ENCODE data around the gene KIFC1.
"Not testable (repeated sequence)": the region's sequence is repeated elsewhere in the genome, so short reads cannot be mapped to it uniquely, and the experiment has no call there.

The KIFC1 gene

GRCh38 chr6:33379184-33379583, 12.4 kb upstream of the KIFC1 start:
- H3K36me3 ChIP-seq (ENCODE audit: control insufficient read depth in 1 of 2, insufficient read depth in 2 of 2, low read length in 2 of 2); H3K9me3 ChIP-seq (ENCODE audit: control insufficient read depth in 1 of 2, low read length in 2 of 2); H3K4me3 ChIP-seq (ENCODE audit: low read depth in 1 of 2, low read length in 2 of 2); H3K27me3 ChIP-seq (ENCODE audit: low read depth, low read length); H3K27ac ChIP-seq (ENCODE audit: low read length): not testable (repeated sequence)
- H3K4me1 ChIP-seq (ENCODE audit: control insufficient read depth in 1 of 2, insufficient read depth in 2 of 2, low read length in 2 of 2): peaks cover 0 to 24% of the 10 kb centered on the region in 2 donors

- Histone ChIP-seq H3K27ac (ENCODE audit: low read length) (no peak overlapping the region), H3K4me3 (ENCODE audit: low read depth in 1 of 2, low read length in 2 of 2) (no peak overlapping the region), H3K4me1 (ENCODE audit: control insufficient read depth in 1 of 2, insufficient read depth in 2 of 2, low read length in 2 of 2) (peaks cover 0 to 12% of the 10 kb centered on the region in 2 donors), H3K27me3 (ENCODE audit: low read depth, low read length) (no peaks in the 10 kb centered on the region), H3K9me3 (ENCODE audit: control insufficient read depth in 1 of 2, low read length in 2 of 2) (no peaks in the 10 kb centered on the region), H3K36me3 (ENCODE audit: control insufficient read depth in 1 of 2, insufficient read depth in 2 of 2, low read length in 2 of 2) (no peaks in the 10 kb centered on the region)
Measured at GRCh38 chr6:33380272-33380981, 11.2 kb upstream of the KIFC1 start.

GRCh38 chr6:33383427-33384185, 8.0 kb upstream of the KIFC1 start:
- Histone ChIP-seq H3K4me3 (ENCODE audit: low read depth in 1 of 2, low read length in 2 of 2) (no peak overlapping the region), H3K36me3 (ENCODE audit: control insufficient read depth in 1 of 2, insufficient read depth in 2 of 2, low read length in 2 of 2) (no peaks in the 10 kb centered on the region), H3K9me3 (ENCODE audit: control insufficient read depth in 1 of 2, low read length in 2 of 2) (no peaks in the 10 kb centered on the region), H3K4me1 (ENCODE audit: control insufficient read depth in 1 of 2, insufficient read depth in 2 of 2, low read length in 2 of 2) (peaks cover 0 to 5% of the 10 kb centered on the region in 2 donors), H3K27me3 (ENCODE audit: low read depth, low read length) (no peaks in the 10 kb centered on the region), H3K27ac (ENCODE audit: low read length) (no peak overlapping the region)

- H3K9me3 ChIP-seq (ENCODE audit: control insufficient read depth in 1 of 2, low read length in 2 of 2): no peaks in the 10 kb centered on the region
- H3K27me3 ChIP-seq (ENCODE audit: low read depth, low read length): no peaks in the 10 kb centered on the region
Measured at GRCh38 chr6:33384581-33385020, 7.0 kb upstream of the KIFC1 start.

GRCh38 chr6:33390173-33390572, 1.4 kb upstream of the KIFC1 start:
- Histone ChIP-seq H3K27me3 (ENCODE audit: low read depth, low read length) (no peaks in the 10 kb centered on the region), H3K36me3 (ENCODE audit: control insufficient read depth in 1 of 2, insufficient read depth in 2 of 2, low read length in 2 of 2) (no peaks in the 10 kb centered on the region), H3K4me1 (ENCODE audit: control insufficient read depth in 1 of 2, insufficient read depth in 2 of 2, low read length in 2 of 2) (peaks cover 0 to 7% of the 10 kb centered on the region in 2 donors), H3K27ac (ENCODE audit: low read length) (no peak overlapping the region), H3K4me3 (ENCODE audit: low read depth in 1 of 2, low read length in 2 of 2) (no peak overlapping the region), H3K9me3 (ENCODE audit: control insufficient read depth in 1 of 2, low read length in 2 of 2) (no peaks in the 10 kb centered on the region)

More at GRCh38 chr6:33384581-33385020, 7.0 kb upstream of the KIFC1 start:
- no peaks in the 10 kb centered on the region for H3K36me3 ChIP-seq (ENCODE audit: control insufficient read depth in 1 of 2, insufficient read depth in 2 of 2, low read length in 2 of 2)
- no peak overlapping the region for H3K4me3 ChIP-seq (ENCODE audit: low read depth in 1 of 2, low read length in 2 of 2)
- H3K27ac ChIP-seq (ENCODE audit: low read length): no peak overlapping the region
- H3K4me1 ChIP-seq (ENCODE audit: control insufficient read depth in 1 of 2, insufficient read depth in 2 of 2, low read length in 2 of 2): peaks cover 0 to 5% of the 10 kb centered on the region in 2 donors

GRCh38 chr6:33390767-33391277, 801 bp upstream of the KIFC1 start:
- no peaks in the 10 kb centered on the region for H3K36me3 ChIP-seq (ENCODE audit: control insufficient read depth in 1 of 2, insufficient read depth in 2 of 2, low read length in 2 of 2)

GRCh38 chr6:33391922-33392594, 435 bp downstream of the KIFC1 start:
- Histone ChIP-seq H3K4me3 (ENCODE audit: low read depth in 1 of 2, low read length in 2 of 2) (peak overlapping the region; percentile 67 to 81), H3K27me3 (ENCODE audit: low read depth, low read length) (no peaks in the 10 kb centered on the region), H3K4me1 (ENCODE audit: control insufficient read depth in 1 of 2, insufficient read depth in 2 of 2, low read length in 2 of 2) (peaks cover 0 to 7% of the 10 kb centered on the region in 2 donors), H3K27ac (ENCODE audit: low read length) (peak overlapping the region; percentile 17), H3K36me3 (ENCODE audit: control insufficient read depth in 1 of 2, insufficient read depth in 2 of 2, low read length in 2 of 2) (no peaks in the 10 kb centered on the region), H3K9me3 (ENCODE audit: control insufficient read depth in 1 of 2, low read length in 2 of 2) (no peaks in the 10 kb centered on the region)

More at GRCh38 chr6:33390767-33391277, 801 bp upstream of the KIFC1 start:
- H3K9me3 ChIP-seq (ENCODE audit: control insufficient read depth in 1 of 2, low read length in 2 of 2): no peaks in the 10 kb centered on the region
- peaks cover 0 to 7% of the 10 kb centered on the region in 2 donors for H3K4me1 ChIP-seq (ENCODE audit: control insufficient read depth in 1 of 2, insufficient read depth in 2 of 2, low read length in 2 of 2)
- peak overlapping the region; percentile 5 to 30 for H3K4me3 ChIP-seq (ENCODE audit: low read depth in 1 of 2, low read length in 2 of 2)
- peak overlapping the region; percentile 83 for H3K27ac ChIP-seq (ENCODE audit: low read length)
- no peaks in the 10 kb centered on the region for H3K27me3 ChIP-seq (ENCODE audit: low read depth, low read length)

GRCh38 chr6:33392595-33392948, 949 bp downstream of the KIFC1 start:
- Histone ChIP-seq H3K9me3 (ENCODE audit: control insufficient read depth in 1 of 2, low read length in 2 of 2) (no peaks in the 10 kb centered on the region), H3K4me3 (ENCODE audit: low read depth in 1 of 2, low read length in 2 of 2) (peak overlapping the region in 1 of 2 donors; percentile 67), H3K4me1 (ENCODE audit: control insufficient read depth in 1 of 2, insufficient read depth in 2 of 2, low read length in 2 of 2) (peaks cover 0 to 7% of the 10 kb centered on the region in 2 donors), H3K27ac (ENCODE audit: low read length) (peak overlapping the region; percentile 17), H3K27me3 (ENCODE audit: low read depth, low read length) (no peaks in the 10 kb centered on the region), H3K36me3 (ENCODE audit: control insufficient read depth in 1 of 2, insufficient read depth in 2 of 2, low read length in 2 of 2) (no peaks in the 10 kb centered on the region)

GRCh38 chr6:33392979-33393378, 1.4 kb downstream of the KIFC1 start:
- Histone ChIP-seq H3K9me3 (ENCODE audit: control insufficient read depth in 1 of 2, low read length in 2 of 2) (no peaks in the 10 kb centered on the region), H3K27ac (ENCODE audit: low read length) (no peak overlapping the region), H3K36me3 (ENCODE audit: control insufficient read depth in 1 of 2, insufficient read depth in 2 of 2, low read length in 2 of 2) (no peaks in the 10 kb centered on the region), H3K27me3 (ENCODE audit: low read depth, low read length) (no peaks in the 10 kb centered on the region), H3K4me3 (ENCODE audit: low read depth in 1 of 2, low read length in 2 of 2) (peak overlapping the region in 1 of 2 donors; percentile 67), H3K4me1 (ENCODE audit: control insufficient read depth in 1 of 2, insufficient read depth in 2 of 2, low read length in 2 of 2) (peaks cover 0 to 7% of the 10 kb centered on the region in 2 donors)

GRCh38 chr6:33397541-33397940, 5.9 kb downstream of the KIFC1 start:
- H3K27me3 ChIP-seq (ENCODE audit: low read depth, low read length): no peaks in the 10 kb centered on the region
- H3K9me3 ChIP-seq (ENCODE audit: control insufficient read depth in 1 of 2, low read length in 2 of 2): no peaks in the 10 kb centered on the region
- H3K4me1 ChIP-seq (ENCODE audit: control insufficient read depth in 1 of 2, insufficient read depth in 2 of 2, low read length in 2 of 2): no peaks in the 10 kb centered on the region
- no peak overlapping the region for H3K4me3 ChIP-seq (ENCODE audit: low read depth in 1 of 2, low read length in 2 of 2)
- no peak overlapping the region for H3K27ac ChIP-seq (ENCODE audit: low read length)
- no peaks in the 10 kb centered on the region for H3K36me3 ChIP-seq (ENCODE audit: control insufficient read depth in 1 of 2, insufficient read depth in 2 of 2, low read length in 2 of 2)

- not testable (repeated sequence) for H3K36me3 ChIP-seq (ENCODE audit: control insufficient read depth in 1 of 2, insufficient read depth in 2 of 2, low read length in 2 of 2); H3K4me3 ChIP-seq (ENCODE audit: low read depth in 1 of 2, low read length in 2 of 2); H3K27me3 ChIP-seq (ENCODE audit: low read depth, low read length); H3K27ac ChIP-seq (ENCODE audit: low read length); H3K4me1 ChIP-seq (ENCODE audit: control insufficient read depth in 1 of 2, insufficient read depth in 2 of 2, low read length in 2 of 2); H3K9me3 ChIP-seq (ENCODE audit: control insufficient read depth in 1 of 2, low read length in 2 of 2)
Measured at GRCh38 chr6:33398601-33399000, 7.0 kb downstream of the KIFC1 start.

Measured in muscle layer of duodenum (tissue), 2 donors.